Kidney (tissue), 14 donors: Measurements from ENCODE around the gene CLK3. TPM values are rescaled to one million over a fixed set of nuclear protein-coding genes. Genes with fewer than 3 reads are reported as not detected.

ENCODE experiments used
- DNase-seq, 5 donors: peaks; one replicate each; pipeline ENCODE4 v3.0.0-alpha.2; 2013 to 2020
- FAIRE-seq: peaks from 2 replicates; lab custom pipeline; 2012; peaks lifted over from hg19 to GRCh38; lab: Jason Lieb, UNC
- H3K27ac ChIP-seq, 2 donors: one replicate each; pipeline ENCODE4 v1.7.0; 2013; ENCODE audit warnings: low read depth in 2 of 2, low read length in 2 of 2, inconsistent platforms in 1 of 2
- H3K27me3 ChIP-seq: one replicate; pipeline ENCODE4 v1.7.1; 2013; ENCODE audit warnings: low read length, inconsistent platforms; ENCODE audit not compliant: control insufficient read depth, insufficient read depth
- H3K36me3 ChIP-seq, 3 donors: one replicate each; pipeline versions ENCODE4 v1.7.0 to v1.7.1; 2013; ENCODE audit warnings: low read length in 3 of 3, control low read depth in 1 of 3, inconsistent platforms in 1 of 3; ENCODE audit not compliant: insufficient read depth in 3 of 3, control insufficient read depth in 2 of 3
- H3K4me1 ChIP-seq, 3 donors: one replicate each; pipeline versions ENCODE4 v1.7.0 to v1.7.1; 2013; ENCODE audit warnings: low read length in 3 of 3, inconsistent platforms in 1 of 3, low read depth in 1 of 3; ENCODE audit not compliant: control insufficient read depth in 2 of 3, insufficient read depth in 2 of 3
- H3K4me3 ChIP-seq, 3 donors: one replicate each; pipeline versions ENCODE4 v1.7.0 to v1.8.1; 2013; ENCODE audit warnings: low read length in 3 of 3, control low read depth in 1 of 3, inconsistent platforms in 1 of 3
- H3K9ac ChIP-seq, 3 donors: one replicate each; pipeline versions ENCODE4 v1.7.0 to v1.7.1; 2013; ENCODE audit warnings: low read length in 3 of 3, control low read depth in 1 of 3, inconsistent platforms in 1 of 3
- H3K9me3 ChIP-seq, 3 donors: one replicate each; pipeline versions ENCODE4 v1.7.0 to v1.7.1; 2013; ENCODE audit warnings: low read length in 3 of 3, control low read depth in 1 of 3, inconsistent platforms in 1 of 3; ENCODE audit not compliant: control insufficient read depth in 2 of 3, insufficient read depth in 1 of 3
- CTCF ChIP-seq: IDR thresholded peaks from 3 replicates; pipeline ENCODE4 v1.5.1; 2012; ENCODE audit warnings: mild to moderate bottlenecking, moderate library complexity, borderline replicate concordance; ENCODE audit not compliant: insufficient read depth; ENCODE audit errors: extremely low read depth
- intact Hi-C: fragments of 100-400 bp; cut with DNase I; formaldehyde crosslinking; loops from one replicate; pipeline ENCODE4 v1.11.1; 2022
- polyA plus RNA-seq: library from polyadenylated mRNA; stranded (reverse); fragments of 350-450 nt; fragmentation: Illumina TruSeq; extraction: RNeasy Lipid Tissue Mini Kit (QIAGEN cat#74804); gene quantifications from one replicate; pipeline ENCODE4 v1.2.3, GENCODE V29; 2014; ENCODE audit warnings: low read depth, low replicate concordance; ENCODE audit not compliant: insufficient read depth
- total RNA-seq: library from RNA; stranded (reverse); fragmentation: NEBNext Ultra II Directional; extraction: Animal tissue kit (Norgen Biotek cat#: 25700); gene quantifications from one replicate; pipeline ENCODE4 v1.2.1, GENCODE V29; 2021
- donor health status: control.
- donor health status: control.
- donor health status: control.
- donor health status: control.
- donor health status: control.
- donor health status: DM: yes; HTN: yes; CAD: no.
- donor health status: Normal renal cell carcinoma (clear cell type).

Gene CLK3
- total and polyA plus RNA-seq, 2 donors from 2014 or later: 54.1 to 66.3 TPM

DNA sequence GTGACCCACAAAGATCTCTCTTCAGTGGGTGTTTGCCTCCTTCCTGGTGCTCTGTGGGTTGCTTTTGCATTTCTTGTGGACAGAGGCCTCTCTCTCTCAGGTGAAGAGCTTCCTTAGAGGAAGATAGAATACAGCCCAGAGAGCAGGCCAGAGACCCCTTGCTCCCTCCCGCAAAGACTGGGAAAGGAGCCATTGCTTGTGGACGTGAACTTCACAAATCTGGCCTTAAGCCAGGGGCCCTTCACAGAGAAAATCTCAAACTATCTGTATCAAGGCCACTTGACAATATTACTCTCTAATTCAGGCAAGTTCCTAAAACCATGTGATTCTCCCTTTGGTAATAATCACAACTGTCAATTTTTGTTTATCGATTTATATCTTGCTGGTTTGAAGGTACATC is 30.4 kb upstream of the CLK3 start:
- no peak for TF ChIP-seq CTCF
- no peak overlapping the region for H3K27ac ChIP-seq
- intact Hi-C loops: no loop called here
- DNase-seq (no peak), FAIRE-seq (no peak)
- H3K4me1 ChIP-seq: peaks cover 0 to 3% (median 0%) of the 10 kb centered on the region in 3 donors
- H3K9ac ChIP-seq: no peak overlapping the region
- no peak overlapping the region for H3K4me3 ChIP-seq
- H3K27me3 ChIP-seq: no peaks in the 10 kb centered on the region
- H3K9me3 ChIP-seq: no peaks in the 10 kb centered on the region
- peaks cover 0 to 10% (median 2%) of the 10 kb centered on the region in 3 donors for H3K36me3 ChIP-seq

GRCh38 chr15:74585857-74586256 is 29.8 kb upstream of the CLK3 start:
- peaks cover 0 to 16% (median 2%) of the 10 kb centered on the region in 3 donors for H3K36me3 ChIP-seq
- intact Hi-C loops: no loop called here
- H3K27me3 ChIP-seq: no peaks in the 10 kb centered on the region
- H3K4me1 ChIP-seq: peaks cover 0 to 3% (median 0%) of the 10 kb centered on the region in 3 donors
- H3K27ac ChIP-seq: no peak overlapping the region
- FAIRE-seq (no peak), DNase-seq (no peak)
- H3K9ac ChIP-seq: no peak overlapping the region
- no peaks in the 10 kb centered on the region for H3K9me3 ChIP-seq
- no peak overlapping the region for H3K4me3 ChIP-seq
- no peak for TF ChIP-seq CTCF

- no peak for TF ChIP-seq CTCF
- Histone ChIP-seq H3K27me3 (no peaks in the 10 kb centered on the region), H3K9ac (no peak overlapping the region), H3K4me3 (no peak overlapping the region), H3K9me3 (no peaks in the 10 kb centered on the region), H3K4me1 (peaks cover 0 to 3% (median 0%) of the 10 kb centered on the region in 3 donors), H3K27ac (no peak overlapping the region), H3K36me3 (peaks cover 0 to 21% (median 7%) of the 10 kb centered on the region in 3 donors)
- no peak for FAIRE-seq
- no peak for DNase-seq
- intact Hi-C loops: no loop called here
Measured at GRCh38 chr15:74589826-74590225, 25.8 kb upstream of the CLK3 start.

DNA sequence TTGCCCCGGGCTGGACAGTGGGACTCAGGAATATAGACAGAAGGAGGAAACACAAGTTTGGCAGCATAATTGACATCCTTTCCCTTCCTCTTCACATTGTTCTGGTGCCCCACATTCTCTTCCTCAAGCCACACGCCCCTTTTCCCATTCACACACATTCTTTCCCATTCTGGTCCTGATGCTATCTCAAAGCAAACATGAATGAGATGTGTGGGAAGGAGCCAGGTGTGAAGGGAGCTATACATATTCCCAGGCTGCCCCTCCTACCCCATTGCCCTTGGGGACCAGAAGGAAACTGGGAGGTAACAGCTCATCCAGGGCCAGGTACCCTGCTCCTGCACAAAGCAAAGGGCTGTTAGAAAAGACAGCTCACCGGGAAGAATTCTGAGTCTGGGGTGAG is 23.4 kb upstream of the CLK3 start:
- intact Hi-C loops: no loop called here
- Histone ChIP-seq H3K27me3 (no peaks in the 10 kb centered on the region), H3K27ac (no peak overlapping the region), H3K9ac (no peak overlapping the region), H3K9me3 (no peaks in the 10 kb centered on the region), H3K36me3 (peaks cover 0 to 17% (median 6%) of the 10 kb centered on the region in 3 donors), H3K4me1 (peaks cover 0 to 3% (median 0%) of the 10 kb centered on the region in 3 donors), H3K4me3 (no peak overlapping the region)
- FAIRE-seq (no peak), DNase-seq (no peak)
- no peak for TF ChIP-seq CTCF
